ENCODE data around the gene ALDH6A1.

Gene ALDH6A1

GRCh38 chr14:74081491-74081890, 2.8 kb downstream of the ALDH6A1 start:
- DNase-seq, result no peak
- Histone ChIP-seq H3K27ac (ENCODE audit: insufficient read depth in 1 of 2, low read depth in 1 of 2, low read length in 2 of 2, poor library complexity in 1 of 2, severe bottlenecking in 2 of 2) (no peak overlapping the region), H3K27me3 (replicated peaks in 2 of 5; ENCODE audit: control insufficient read depth in 4 of 5, insufficient read depth in 5 of 5, low read length in 4 of 5) (no peaks in the 10 kb centered on the region), H3K4me1 (ENCODE audit: control extremely low read depth in 1 of 4, control insufficient read depth in 4 of 4, insufficient read depth in 4 of 4, low read length in 3 of 4) (peaks cover 9 to 23% (median 17%) of the 10 kb centered on the region in 4 experiments), H3K4me3 (ENCODE audit: control insufficient read depth in 1 of 7, extremely low read depth in 1 of 7, insufficient read depth in 4 of 7, low read depth in 2 of 7, low read length in 6 of 7) (no peak overlapping the region), H3K9me3 (ENCODE audit: control extremely low read depth in 1 of 5, control insufficient read depth in 4 of 5, insufficient read depth in 2 of 5, low read depth in 1 of 5, low read length in 4 of 5) (no peaks in the 10 kb centered on the region), H3K36me3 (ENCODE audit: control insufficient read depth in 4 of 4, insufficient read depth in 4 of 4, low read length in 3 of 4) (no peaks in the 10 kb centered on the region)
- 100% methylated on average over 2 of the region's 3 CpGs for WGBS (ENCODE audit: insufficient coverage)
- POLR2A ChIA-PET, result no interaction called here
- CTCF ChIA-PET, result interaction anchor here (0.5 kb wide), 1 partner anchor 1157 kb away, joined by 3 read pairs; no protein-coding TSS in a partner anchor

GRCh38 chr14:74080820-74081460, 3.3 kb downstream of the ALDH6A1 start:
- Histone ChIP-seq H3K36me3 (ENCODE audit: control insufficient read depth in 4 of 4, insufficient read depth in 4 of 4, low read length in 3 of 4) (no peaks in the 10 kb centered on the region), H3K4me1 (ENCODE audit: control extremely low read depth in 1 of 4, control insufficient read depth in 4 of 4, insufficient read depth in 4 of 4, low read length in 3 of 4) (peaks cover 9 to 18% (median 14%) of the 10 kb centered on the region in 4 experiments), H3K27ac (ENCODE audit: insufficient read depth in 1 of 2, low read depth in 1 of 2, low read length in 2 of 2, poor library complexity in 1 of 2, severe bottlenecking in 2 of 2) (no peak overlapping the region), H3K9me3 (ENCODE audit: control extremely low read depth in 1 of 5, control insufficient read depth in 4 of 5, insufficient read depth in 2 of 5, low read depth in 1 of 5, low read length in 4 of 5) (no peaks in the 10 kb centered on the region), H3K27me3 (replicated peaks in 2 of 5; ENCODE audit: control insufficient read depth in 4 of 5, insufficient read depth in 5 of 5, low read length in 4 of 5) (no peaks in the 10 kb centered on the region), H3K4me3 (ENCODE audit: control insufficient read depth in 1 of 7, extremely low read depth in 1 of 7, insufficient read depth in 4 of 7, low read depth in 2 of 7, low read length in 6 of 7) (no peak overlapping the region)
- CTCF ChIA-PET, result no interaction called here
- POLR2A ChIA-PET, result no interaction called here
- WGBS (ENCODE audit: insufficient coverage), result 98% methylated on average over 3 of the region's 4 CpGs
- no peak for DNase-seq

GRCh38 chr14:74077401-74077800, 6.9 kb downstream of the ALDH6A1 start:
- ChIA-PET CTCF (interaction anchor here (0.8 kb wide), 1 partner anchor 10 kb away, joined by 3 read pairs; no protein-coding TSS in a partner anchor), POLR2A (no interaction called here)
- Histone ChIP-seq H3K9me3 (ENCODE audit: control extremely low read depth in 1 of 5, control insufficient read depth in 4 of 5, insufficient read depth in 2 of 5, low read depth in 1 of 5, low read length in 4 of 5) (no peaks in the 10 kb centered on the region), H3K4me3 (ENCODE audit: control insufficient read depth in 1 of 7, extremely low read depth in 1 of 7, insufficient read depth in 4 of 7, low read depth in 2 of 7, low read length in 6 of 7) (no peak overlapping the region), H3K36me3 (ENCODE audit: control insufficient read depth in 4 of 4, insufficient read depth in 4 of 4, low read length in 3 of 4) (peaks cover 0 to 5% (median 2%) of the 10 kb centered on the region in 4 experiments), H3K4me1 (ENCODE audit: control extremely low read depth in 1 of 4, control insufficient read depth in 4 of 4, insufficient read depth in 4 of 4, low read length in 3 of 4) (no peaks in the 10 kb centered on the region), H3K27ac (ENCODE audit: insufficient read depth in 1 of 2, low read depth in 1 of 2, low read length in 2 of 2, poor library complexity in 1 of 2, severe bottlenecking in 2 of 2) (no peak overlapping the region), H3K27me3 (replicated peaks in 2 of 5; ENCODE audit: control insufficient read depth in 4 of 5, insufficient read depth in 5 of 5, low read length in 4 of 5) (no peaks in the 10 kb centered on the region)
- WGBS (ENCODE audit: insufficient coverage), result no CpG with 5 or more reads among the region's 1 CpG
- DNase-seq, result no peak

GRCh38 chr14:74065746-74066575, 18.3 kb downstream of the ALDH6A1 start:
- DNase-seq, result peak in 1 of 3 donors; percentile 24
- Histone ChIP-seq H3K27ac (ENCODE audit: insufficient read depth in 1 of 2, low read depth in 1 of 2, low read length in 2 of 2, poor library complexity in 1 of 2, severe bottlenecking in 2 of 2) (no peak overlapping the region), H3K27me3 (replicated peaks in 2 of 5; ENCODE audit: control insufficient read depth in 4 of 5, insufficient read depth in 5 of 5, low read length in 4 of 5) (no peaks in the 10 kb centered on the region), H3K4me3 (ENCODE audit: control insufficient read depth in 1 of 7, extremely low read depth in 1 of 7, insufficient read depth in 4 of 7, low read depth in 2 of 7, low read length in 6 of 7) (no peak overlapping the region), H3K4me1 (ENCODE audit: control extremely low read depth in 1 of 4, control insufficient read depth in 4 of 4, insufficient read depth in 4 of 4, low read length in 3 of 4) (no peaks in the 10 kb centered on the region), H3K36me3 (ENCODE audit: control insufficient read depth in 4 of 4, insufficient read depth in 4 of 4, low read length in 3 of 4) (peaks cover 14 to 47% (median 18%) of the 10 kb centered on the region in 4 experiments), H3K9me3 (ENCODE audit: control extremely low read depth in 1 of 5, control insufficient read depth in 4 of 5, insufficient read depth in 2 of 5, low read depth in 1 of 5, low read length in 4 of 5) (no peaks in the 10 kb centered on the region)
- WGBS (ENCODE audit: insufficient coverage), result no CpG with 5 or more reads among the region's 3 CpGs
- ChIA-PET CTCF (interaction anchor here (0.6 to 2.1 kb wide), 2 partner anchors 24 to 34 kb away, joined by 4 to 5 read pairs; no protein-coding TSS in a partner anchor), POLR2A (no interaction called here)

GRCh38 chr14:74064883-74065282, 19.4 kb downstream of the ALDH6A1 start:
- H3K36me3 ChIP-seq (ENCODE audit: control insufficient read depth in 4 of 4, insufficient read depth in 4 of 4, low read length in 3 of 4), result peaks cover 14 to 50% (median 18%) of the 10 kb centered on the region in 4 experiments
- 100% methylated on average over 1 of the region's 3 CpGs for WGBS (ENCODE audit: insufficient coverage)
- H3K4me1 ChIP-seq (ENCODE audit: control extremely low read depth in 1 of 4, control insufficient read depth in 4 of 4, insufficient read depth in 4 of 4, low read length in 3 of 4), result no peaks in the 10 kb centered on the region
- no peaks in the 10 kb centered on the region for H3K27me3 ChIP-seq (replicated peaks in 2 of 5; ENCODE audit: control insufficient read depth in 4 of 5, insufficient read depth in 5 of 5, low read length in 4 of 5)
- H3K4me3 ChIP-seq (ENCODE audit: control insufficient read depth in 1 of 7, extremely low read depth in 1 of 7, insufficient read depth in 4 of 7, low read depth in 2 of 7, low read length in 6 of 7), result no peak overlapping the region
- no peak overlapping the region for H3K27ac ChIP-seq (ENCODE audit: insufficient read depth in 1 of 2, low read depth in 1 of 2, low read length in 2 of 2, poor library complexity in 1 of 2, severe bottlenecking in 2 of 2)
- no peaks in the 10 kb centered on the region for H3K9me3 ChIP-seq (ENCODE audit: control extremely low read depth in 1 of 5, control insufficient read depth in 4 of 5, insufficient read depth in 2 of 5, low read depth in 1 of 5, low read length in 4 of 5)
- ChIA-PET POLR2A (interaction anchor here (0.6 kb wide), 1 partner anchor 29 kb away, joined by 3 read pairs; no protein-coding TSS in a partner anchor), CTCF (no interaction called here)
- DNase-seq, result no peak

- Histone ChIP-seq H3K9me3 (ENCODE audit: control extremely low read depth in 1 of 5, control insufficient read depth in 4 of 5, insufficient read depth in 2 of 5, low read depth in 1 of 5, low read length in 4 of 5) (no peaks in the 10 kb centered on the region), H3K4me1 (ENCODE audit: control extremely low read depth in 1 of 4, control insufficient read depth in 4 of 4, insufficient read depth in 4 of 4, low read length in 3 of 4) (no peaks in the 10 kb centered on the region), H3K36me3 (ENCODE audit: control insufficient read depth in 4 of 4, insufficient read depth in 4 of 4, low read length in 3 of 4) (peaks cover 14 to 54% (median 19%) of the 10 kb centered on the region in 4 experiments), H3K4me3 (ENCODE audit: control insufficient read depth in 1 of 7, extremely low read depth in 1 of 7, insufficient read depth in 4 of 7, low read depth in 2 of 7, low read length in 6 of 7) (no peak overlapping the region), H3K27ac (ENCODE audit: insufficient read depth in 1 of 2, low read depth in 1 of 2, low read length in 2 of 2, poor library complexity in 1 of 2, severe bottlenecking in 2 of 2) (no peak overlapping the region), H3K27me3 (replicated peaks in 2 of 5; ENCODE audit: control insufficient read depth in 4 of 5, insufficient read depth in 5 of 5, low read length in 4 of 5) (no peaks in the 10 kb centered on the region)
- CTCF ChIA-PET, result no interaction called here
- POLR2A ChIA-PET, result no interaction called here
- no peak for DNase-seq
These were observed 19.8 kb downstream of the ALDH6A1 start for GRCh38 chr14:74064426-74064825.

GRCh38 chr14:74062809-74063150, 21.5 kb downstream of the ALDH6A1 start:
- DNase-seq, result no peak
- 100% methylated on average over 1 of the region's 2 CpGs for WGBS (ENCODE audit: insufficient coverage)
- Histone ChIP-seq H3K9me3 (ENCODE audit: control extremely low read depth in 1 of 5, control insufficient read depth in 4 of 5, insufficient read depth in 2 of 5, low read depth in 1 of 5, low read length in 4 of 5) (no peaks in the 10 kb centered on the region), H3K4me1 (ENCODE audit: control extremely low read depth in 1 of 4, control insufficient read depth in 4 of 4, insufficient read depth in 4 of 4, low read length in 3 of 4) (no peaks in the 10 kb centered on the region), H3K36me3 (ENCODE audit: control insufficient read depth in 4 of 4, insufficient read depth in 4 of 4, low read length in 3 of 4) (peaks cover 14 to 59% (median 18%) of the 10 kb centered on the region in 4 experiments), H3K27me3 (replicated peaks in 2 of 5; ENCODE audit: control insufficient read depth in 4 of 5, insufficient read depth in 5 of 5, low read length in 4 of 5) (no peaks in the 10 kb centered on the region), H3K4me3 (ENCODE audit: control insufficient read depth in 1 of 7, extremely low read depth in 1 of 7, insufficient read depth in 4 of 7, low read depth in 2 of 7, low read length in 6 of 7) (no peak overlapping the region), H3K27ac (ENCODE audit: insufficient read depth in 1 of 2, low read depth in 1 of 2, low read length in 2 of 2, poor library complexity in 1 of 2, severe bottlenecking in 2 of 2) (no peak overlapping the region)
- CTCF ChIA-PET, result interaction anchor here (0.8 to 0.9 kb wide), 2 partner anchors 21 to 65 kb away, joined by 3 read pairs; partner anchors contain the start of gene ALDH6A1
- POLR2A ChIA-PET, result no interaction called here

Measured in common myeloid progenitor, CD34-positive (primary cell).